Measurements from ENCODE around the gene IL10RB.

Gene IL10RB

DNA sequence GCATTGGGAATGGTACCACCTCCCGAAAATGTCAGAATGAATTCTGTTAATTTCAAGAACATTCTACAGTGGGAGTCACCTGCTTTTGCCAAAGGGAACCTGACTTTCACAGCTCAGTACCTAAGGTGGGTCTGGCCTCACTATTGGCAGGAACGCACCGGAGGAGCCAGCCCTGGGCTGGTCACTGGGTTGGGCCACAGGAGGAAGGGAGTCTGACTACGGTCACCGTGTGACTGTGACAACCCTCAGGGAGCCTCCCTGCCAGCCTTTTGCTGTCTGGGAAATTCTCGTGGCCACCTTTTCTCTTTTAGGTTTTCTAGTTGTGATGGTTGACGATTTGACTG is 2.2 kb downstream of the IL10RB start:
- no peak for DNase-seq

DNA sequence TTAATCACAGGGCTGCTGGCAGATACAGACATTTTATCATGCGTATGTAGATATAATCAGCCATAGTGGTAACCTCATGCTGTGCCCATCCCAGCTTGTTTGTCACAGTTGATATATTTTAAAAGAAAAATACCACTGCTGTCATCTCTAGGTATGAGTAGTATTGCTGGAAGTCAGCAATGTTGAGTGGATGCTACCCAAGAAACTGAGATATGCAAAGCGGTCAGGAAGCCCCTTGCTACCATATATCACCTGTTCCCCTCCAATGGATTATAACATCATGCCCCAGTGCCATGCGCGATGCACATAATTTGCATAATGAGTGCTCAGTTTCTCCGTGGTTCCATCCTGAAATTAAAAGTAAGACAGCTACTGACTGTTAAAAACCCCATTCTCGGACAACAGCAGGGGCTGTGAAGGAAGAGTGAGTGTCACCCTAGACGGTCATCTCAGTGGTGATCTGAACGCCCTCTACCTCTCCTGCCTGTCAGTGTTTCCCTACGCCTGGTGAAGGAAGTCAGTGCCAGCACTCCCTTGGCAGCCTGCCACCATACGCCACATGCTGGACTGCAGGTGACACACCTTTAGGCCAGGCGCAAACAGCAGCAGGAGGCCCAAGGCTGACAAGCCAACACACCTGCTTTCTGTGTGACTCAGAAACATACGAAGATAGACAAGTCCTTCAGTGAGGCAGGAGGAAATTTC is 2.7 kb downstream of the IL10RB start:
- no peak for DNase-seq

DNA sequence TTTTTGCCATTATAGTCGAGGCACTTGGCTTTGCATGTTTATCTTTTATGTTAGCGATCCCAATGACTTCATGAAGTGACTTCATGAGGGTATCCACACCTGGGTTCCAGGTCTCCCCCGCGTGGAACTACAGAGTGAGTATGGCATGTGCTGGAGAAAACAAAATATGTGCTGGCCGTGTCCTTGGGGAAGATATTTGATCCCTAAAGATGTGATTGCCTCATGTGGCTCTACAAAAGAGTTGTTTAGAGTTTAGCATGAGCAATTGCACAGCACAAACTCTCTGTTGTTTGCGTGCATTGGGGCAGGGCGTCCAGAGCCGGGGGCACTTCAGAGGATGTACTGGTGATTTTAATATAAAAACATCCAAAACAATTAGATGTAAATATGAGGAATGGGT is 4.8 kb downstream of the IL10RB start:
- no peak for DNase-seq

DNA sequence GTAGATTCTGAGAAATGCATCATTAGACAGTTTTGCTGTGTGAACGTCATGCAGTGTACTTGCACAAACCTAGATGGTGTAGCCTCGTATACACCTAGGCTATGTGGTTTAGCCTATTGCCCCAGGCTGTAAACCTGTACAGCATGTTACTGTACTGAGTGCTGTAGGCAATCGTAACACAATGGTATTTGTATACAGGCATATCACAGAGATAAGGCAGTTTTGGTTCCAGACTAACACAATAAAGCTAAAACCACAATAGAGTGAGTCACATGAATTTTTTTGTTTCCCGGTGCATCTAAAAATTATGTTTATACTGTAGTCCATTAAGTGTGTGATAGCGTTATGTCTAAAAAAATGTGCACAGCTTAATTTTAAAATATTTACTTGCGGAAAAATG is 6.9 kb downstream of the IL10RB start:
- DNase-seq, result no peak

DNA sequence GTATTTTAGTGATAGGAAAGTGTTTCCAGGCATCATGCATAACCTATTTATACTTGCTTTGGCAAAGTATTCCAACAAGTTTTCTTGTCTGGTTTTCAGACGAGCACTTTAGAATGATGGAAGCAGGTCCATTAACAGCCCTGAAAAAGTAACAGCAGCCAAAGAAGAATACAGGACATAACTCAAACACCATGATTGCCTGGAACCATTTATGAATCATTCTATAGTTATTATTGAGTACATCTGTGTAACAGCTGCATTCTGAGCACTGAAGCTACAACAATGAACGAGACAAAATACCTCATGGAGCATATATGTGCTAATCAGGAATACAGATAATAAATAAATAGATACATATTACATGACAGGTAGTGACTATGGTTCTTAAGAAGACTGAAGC is 12.6 kb downstream of the IL10RB start:
- DNase-seq, result no peak

DNA sequence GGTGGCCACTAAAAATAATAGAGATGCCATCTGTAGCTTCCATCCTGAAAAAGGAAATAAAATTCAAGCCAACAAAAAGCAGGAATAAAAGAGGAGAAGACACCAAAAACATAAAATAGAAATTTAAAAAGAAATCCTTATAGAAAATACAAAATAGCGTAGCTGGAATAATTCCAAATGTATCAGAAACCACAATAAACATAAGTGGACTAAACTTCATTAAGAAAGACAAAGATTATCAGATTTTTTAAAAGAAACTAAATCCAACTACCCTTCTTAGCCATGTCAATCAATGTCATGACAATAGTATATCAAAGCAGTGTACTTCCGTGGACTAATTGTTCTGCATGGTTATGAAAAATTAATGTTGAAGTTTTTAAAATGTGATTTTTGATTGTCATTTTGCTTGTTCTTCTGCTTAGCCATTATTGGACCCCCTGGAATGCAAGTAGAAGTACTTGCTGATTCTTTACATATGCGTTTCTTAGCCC is 13.2 kb downstream of the IL10RB start:
- DNase-seq, result no peak

DNA sequence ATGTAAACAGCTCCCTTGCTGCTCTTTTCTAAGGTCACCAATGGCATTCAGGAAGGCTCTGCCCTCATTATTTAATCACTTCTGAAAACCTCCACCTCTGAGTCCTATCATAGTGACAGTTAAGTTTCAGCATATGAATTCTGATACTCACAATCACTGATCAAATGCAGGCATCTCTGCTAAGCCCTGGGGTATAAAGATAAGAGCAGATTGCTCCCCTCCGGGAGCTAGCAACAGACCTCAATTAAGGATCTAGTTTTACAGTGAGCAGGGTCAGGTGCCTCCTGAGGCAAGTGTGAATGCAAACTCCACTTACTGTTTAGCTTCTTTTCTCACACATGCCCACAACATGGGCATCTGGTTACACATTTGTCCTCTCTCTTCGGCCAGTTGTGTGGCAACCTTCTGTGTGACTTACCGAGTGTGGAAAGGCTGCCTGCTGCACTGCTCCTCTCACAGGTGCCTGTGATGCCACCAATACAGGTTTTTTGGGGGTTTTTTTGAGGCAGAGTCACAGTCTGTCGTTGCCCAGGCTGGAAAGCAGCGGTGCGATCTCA is 15.0 kb downstream of the IL10RB start:
- DNase-seq, result no peak

DNA sequence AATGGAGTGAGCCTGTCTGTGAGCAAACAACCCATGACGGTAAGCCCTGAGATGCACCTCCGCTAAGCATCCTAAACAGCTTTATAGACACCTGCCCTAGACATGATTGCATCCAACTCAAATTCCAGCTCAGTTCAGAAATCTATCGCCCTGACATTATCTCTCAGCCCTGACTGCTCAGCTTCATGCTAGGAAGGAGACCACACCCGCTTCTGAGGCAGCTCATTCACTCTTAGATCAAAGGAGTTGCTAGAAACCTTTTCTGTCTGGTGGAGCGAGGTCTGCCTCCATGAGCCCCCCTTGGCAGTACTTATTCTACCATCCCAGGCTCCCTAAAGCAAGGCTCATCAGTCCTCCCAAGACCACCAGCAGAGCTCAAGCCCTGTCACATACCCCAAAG is 17.0 kb downstream of the IL10RB start:
- no peak for DNase-seq

DNA sequence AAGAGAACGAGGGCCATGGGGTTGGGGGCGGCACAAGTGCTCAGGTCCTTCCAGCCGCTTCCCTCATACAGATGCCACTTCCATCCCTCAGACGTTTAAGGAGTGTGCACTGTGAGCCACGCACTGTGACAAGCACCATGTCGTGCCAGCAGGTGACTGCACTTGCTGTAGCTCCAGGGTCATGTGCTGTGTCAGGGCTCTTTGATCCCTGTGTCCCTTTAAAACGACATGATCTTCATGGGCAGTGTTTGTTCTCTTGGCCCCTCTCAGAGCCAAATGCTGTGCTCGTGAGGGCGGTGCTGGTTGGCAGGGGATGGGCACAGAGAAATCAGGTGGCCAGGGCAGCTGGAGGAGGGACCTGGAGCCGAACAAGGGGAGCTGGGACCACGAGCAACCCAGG is 19.9 kb downstream of the IL10RB start:
- no peak for DNase-seq

DNA sequence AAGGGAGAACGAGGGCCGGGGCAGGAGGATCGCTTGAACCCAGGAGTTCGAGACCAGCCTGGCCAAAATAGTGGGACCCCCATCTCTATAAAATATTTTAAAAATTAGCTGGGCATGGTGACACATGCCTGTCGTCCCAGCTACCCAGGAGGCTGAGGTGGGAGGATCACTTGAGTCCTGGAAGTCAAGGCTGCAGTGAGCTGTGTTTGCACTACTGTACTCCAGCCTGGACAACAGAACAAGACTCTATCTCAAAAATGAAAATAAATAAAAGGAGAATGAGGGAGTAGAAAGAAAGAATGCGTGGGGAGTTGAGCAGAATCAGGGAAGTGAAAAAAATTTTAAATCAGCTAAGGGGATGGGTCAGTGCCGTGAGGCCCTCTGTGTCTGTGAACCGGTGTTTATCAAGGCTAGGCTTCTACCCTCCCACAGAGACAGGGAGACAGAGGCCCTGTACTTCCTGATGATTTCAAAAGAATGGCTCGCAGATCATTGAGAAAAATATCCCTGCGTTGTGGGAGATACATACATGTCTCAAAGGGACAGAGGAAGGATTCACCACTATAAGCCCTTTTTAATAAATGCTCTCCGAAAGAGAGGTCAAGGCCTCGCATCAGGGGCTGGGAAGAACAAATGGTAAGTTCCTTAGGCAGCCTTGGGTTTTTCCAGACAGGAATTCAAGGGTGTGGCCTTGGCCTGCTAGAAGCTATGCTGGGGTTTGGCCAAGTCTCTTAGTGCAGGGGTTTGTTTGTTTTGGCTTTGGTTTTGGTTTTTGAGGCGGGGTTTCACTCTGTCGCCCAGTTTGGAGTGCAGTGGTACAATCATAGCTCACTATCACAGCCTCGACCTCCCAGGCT is 20.7 kb downstream of the IL10RB start:
- no peak for DNase-seq

DNA sequence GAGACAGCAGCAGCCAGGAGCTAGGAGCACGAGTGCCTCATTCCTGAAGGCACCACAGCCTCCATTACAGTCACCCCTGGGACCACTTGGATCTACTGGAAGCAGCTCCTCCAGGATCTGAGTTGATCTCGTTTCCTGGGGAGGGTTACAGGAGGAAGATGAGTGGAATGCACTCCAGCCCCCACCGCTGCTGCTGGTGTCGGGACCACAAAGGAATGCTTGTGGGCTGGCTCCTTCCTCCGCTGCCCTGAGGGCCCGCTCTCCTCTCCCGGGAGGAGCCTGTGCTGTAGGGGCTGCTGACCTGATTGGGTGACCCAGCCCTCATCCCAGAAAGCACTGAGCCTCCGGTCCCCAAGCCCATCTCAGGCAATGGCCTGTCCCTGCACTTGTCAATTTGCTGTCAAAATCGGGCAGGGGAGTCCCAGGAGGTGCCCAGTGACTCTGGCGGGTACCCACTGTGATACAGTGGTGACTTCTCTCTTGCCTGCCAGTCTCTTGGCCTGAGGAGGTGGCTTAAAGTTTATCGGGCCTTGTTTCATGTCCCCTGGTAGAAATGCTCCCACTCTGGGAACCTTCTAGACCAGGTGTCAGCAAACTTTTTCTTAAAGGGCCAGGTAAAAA is 23.1 kb downstream of the IL10RB start:
- no peak for DNase-seq

DNA sequence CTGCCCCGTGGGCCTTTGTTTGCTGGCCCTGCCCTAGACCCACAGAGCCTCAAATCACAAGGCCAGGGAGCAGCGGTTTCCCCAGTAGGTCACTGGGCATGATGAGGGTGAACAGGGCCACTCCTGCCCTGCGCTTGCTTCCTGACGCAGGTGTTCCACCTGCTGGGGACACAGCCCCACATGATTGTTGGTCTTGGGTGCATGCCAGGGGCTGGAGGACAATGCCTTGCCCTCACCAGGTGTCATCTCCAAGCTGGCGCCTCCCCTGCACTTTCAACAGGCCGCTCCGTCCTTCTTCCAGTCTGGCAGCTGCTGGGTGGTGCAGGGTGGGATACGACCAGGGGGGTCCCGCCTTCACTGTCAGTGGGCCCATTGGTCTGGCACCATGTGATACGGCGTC is 24.3 kb downstream of the IL10RB start:
- DNase-seq, result no peak

DNA sequence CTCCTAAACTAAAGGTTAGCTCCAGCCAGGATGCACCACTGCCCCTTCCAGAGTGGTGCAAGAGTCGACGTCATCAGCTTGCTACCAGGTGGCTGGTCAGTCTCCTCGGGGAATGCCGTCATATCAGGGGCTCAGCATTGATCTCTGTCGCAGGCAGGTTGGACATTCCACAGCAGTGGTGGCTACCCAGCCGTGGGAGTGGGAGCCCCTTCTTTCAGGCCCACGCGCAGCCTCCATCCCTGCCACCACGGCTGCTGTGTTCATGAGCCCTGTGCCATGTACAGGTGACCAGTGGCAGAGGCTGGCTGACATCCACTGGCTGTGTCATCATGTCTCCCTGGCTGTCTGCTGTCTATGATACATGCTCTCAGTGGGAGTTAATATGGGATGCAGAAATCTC is 25.5 kb downstream of the IL10RB start:
- DNase-seq, result no peak

DNA sequence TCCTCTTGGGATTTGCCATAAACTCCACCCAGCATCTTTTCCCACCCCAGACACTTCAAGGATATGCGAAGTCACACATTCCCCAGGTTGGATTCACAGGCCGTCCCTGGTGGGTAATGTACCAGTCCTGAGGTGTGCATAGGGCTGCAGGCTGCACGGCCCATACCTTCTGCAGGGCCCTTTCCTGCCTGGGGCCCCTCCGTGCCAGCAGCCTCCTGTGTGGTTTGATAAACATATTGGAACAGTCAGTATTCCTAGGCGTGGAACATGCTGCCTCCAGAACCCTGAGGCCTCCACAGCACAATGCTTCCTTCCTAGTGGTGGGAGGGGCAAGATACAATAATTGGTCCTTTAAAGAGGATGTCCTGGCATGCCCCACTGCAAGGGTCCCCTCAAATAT is 26.6 kb downstream of the IL10RB start:
- no peak for DNase-seq

DNA sequence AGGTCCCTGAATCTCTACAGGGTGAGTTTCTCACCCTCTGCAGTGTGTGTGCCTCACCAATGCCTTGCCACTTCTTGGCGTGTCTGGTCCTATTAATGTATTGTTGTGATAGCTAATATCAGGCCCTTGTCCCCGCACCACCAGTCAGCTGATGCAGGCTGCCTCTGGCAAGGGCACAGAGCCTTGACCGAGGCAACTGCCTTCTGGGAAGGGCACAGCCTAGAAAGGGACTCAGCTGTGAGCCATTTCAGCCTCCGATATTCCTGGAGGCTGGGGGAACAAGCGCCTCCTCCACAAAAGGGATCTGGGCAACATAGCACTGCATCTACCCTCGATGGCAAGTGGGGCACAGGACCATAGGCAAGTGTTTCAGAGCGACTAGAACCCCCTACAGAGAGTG is 27.0 kb downstream of the IL10RB start:
- no peak for DNase-seq

DNA sequence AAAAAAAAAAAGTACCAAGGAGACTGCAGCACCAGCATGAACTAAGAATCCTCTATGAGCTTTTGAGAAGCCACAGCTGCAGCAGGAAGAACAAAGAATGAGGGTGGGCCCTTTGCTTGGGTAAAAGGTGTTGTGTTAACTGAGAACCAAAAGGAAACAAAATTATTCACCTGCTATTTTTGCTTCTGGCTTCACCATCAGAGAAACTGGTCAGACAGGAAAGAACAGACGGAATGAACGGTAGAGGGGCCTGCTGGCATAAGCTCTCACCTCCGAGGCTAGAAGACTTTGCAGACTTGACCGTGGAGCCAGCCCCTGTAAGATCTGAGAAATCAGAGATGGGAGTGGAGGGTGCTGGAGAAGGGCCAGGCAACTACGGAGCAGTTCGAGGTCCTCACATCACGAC is 27.6 kb downstream of the IL10RB start:
- no peak for DNase-seq

DNA sequence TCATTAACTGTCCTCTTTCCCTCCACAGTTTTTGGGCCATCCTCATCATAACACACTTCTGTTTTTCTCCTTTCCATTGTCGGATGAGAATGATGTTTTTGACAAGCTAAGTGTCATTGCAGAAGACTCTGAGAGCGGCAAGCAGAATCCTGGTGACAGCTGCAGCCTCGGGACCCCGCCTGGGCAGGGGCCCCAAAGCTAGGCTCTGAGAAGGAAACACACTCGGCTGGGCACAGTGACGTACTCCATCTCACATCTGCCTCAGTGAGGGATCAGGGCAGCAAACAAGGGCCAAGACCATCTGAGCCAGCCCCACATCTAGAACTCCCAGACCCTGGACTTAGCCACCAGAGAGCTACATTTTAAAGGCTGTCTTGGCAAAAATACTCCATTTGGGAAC is 30.0 kb downstream of the IL10RB start:
- no peak for DNase-seq

DNA sequence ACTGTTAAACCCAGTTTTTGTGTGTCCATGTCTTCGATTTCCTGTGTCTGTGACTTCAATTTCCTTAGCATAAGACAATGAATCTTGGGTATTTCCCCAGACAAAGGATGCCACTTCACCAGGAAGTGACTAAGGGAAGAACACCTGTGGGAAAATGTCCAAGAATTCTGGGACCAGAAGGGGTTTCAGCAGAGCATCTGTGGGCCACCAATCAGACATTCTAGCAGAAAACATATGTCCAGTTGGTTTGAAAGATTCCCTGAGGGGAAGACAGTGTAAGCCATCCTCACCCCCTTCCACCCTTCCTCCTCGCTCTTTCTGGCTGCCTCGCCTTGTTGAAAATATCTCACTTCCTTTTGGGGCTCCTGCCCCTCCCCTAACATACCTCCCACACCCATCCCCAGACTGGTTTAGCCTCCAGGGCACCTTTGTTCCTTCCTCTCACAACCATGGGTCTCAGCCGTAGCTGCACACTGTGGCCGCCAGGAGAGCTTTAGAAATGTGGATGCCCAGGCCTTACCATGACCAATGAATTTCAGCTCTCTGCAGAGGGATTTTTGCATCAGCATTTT is 33.1 kb downstream of the IL10RB start:
- peak; percentile 38 for DNase-seq

DNA sequence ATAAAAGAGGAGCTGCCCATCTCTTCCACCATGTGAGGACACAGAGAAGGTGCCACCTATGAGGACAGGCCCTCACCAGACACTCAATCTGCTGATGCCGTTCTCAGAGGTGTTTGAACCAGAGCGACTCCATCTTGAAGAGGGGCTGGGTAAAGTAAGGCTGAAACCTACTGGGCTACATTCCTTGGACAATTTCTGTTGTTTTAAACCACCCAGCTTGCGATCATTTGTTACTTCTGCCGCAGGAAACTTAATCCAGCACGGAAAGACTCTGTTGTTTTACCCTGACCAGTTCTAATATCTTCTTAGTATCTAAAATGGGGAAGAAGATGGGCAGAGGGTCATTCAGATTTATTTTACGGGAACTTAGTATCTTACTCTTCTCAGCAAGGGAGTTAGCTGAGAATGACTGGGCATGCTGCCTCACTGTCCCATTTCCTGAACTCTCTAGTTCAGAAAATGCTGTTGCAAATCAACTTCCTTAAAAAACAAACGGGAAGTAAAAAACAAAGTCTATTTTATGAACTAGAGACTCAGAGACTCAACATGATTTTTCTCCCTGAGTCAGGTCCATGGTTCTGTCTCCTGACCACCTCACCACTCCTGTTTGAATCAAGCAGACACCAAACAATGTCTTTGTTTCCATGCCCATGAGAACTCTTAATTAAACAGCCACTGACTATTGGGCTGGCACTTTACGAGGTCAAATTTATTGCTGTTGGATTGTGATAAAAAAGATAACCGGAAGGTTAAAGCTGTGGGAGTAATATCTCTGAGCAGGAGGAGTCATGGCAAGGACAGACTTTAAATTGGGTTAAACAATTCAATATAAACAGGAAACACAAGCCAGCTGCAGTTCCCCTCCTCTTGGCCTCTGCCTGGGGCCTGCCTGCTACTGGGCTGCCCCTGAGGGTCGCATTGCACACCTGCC is 34.8 kb downstream of the IL10RB start:
- peak; percentile 73 for DNase-seq

DNA sequence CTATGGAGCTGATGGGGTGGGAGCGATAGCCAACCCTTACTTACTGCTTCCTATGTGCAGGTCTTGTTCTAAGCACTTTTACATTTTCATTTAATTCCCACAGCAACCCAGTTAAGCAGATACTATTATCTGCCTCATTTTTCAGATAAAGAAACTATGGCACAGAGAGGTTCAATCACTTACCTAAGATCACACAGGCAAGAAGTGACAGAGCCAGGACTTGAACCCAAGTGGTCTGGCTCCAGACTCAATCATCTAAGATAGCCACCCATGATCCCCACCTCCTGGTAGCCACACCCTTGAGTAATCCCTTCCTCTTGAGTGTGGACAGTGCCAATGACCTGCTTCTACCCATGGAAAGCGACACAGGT is 35.5 kb downstream of the IL10RB start:
- no peak for DNase-seq

DNA sequence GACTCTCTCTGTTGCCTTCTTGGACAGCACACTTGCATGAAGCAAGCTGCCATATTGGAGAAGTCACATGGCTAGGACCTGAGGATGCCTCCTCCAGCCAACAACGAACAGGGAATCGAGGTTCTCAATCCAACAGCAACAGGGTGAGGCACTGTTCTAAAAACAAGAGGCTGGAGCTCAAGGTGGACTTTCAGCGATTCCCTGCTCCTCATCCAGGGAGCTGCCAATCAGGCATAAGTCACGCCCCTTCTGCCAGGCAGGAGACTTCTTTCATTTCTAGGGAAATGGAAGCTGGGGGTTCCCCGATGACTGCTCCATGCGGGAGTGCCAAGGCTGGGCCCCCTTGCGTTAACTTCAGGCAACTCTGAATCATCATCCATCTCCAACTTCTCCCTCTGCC is 35.9 kb downstream of the IL10RB start:
- no peak for DNase-seq

DNA sequence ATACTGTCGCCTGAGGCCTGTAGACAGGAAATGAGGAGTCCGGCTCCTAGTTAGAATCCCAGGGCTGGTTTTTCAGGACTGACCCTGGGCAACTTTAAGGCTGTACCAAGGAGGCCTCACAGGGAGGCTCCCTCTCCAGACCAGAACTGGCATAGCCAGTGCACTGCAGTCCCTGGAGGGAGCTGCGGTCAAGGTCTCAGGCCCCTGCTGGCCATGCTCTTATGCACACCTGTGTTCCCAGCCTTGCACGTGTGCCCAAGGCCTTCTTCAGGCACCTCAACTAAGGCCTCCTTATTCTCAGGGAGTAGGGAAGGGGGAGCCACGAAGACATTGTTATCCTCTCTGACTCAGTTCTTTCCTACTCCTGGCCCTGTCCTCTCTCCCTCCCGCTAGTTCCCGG is 36.6 kb downstream of the IL10RB start:
- no peak for DNase-seq

DNA sequence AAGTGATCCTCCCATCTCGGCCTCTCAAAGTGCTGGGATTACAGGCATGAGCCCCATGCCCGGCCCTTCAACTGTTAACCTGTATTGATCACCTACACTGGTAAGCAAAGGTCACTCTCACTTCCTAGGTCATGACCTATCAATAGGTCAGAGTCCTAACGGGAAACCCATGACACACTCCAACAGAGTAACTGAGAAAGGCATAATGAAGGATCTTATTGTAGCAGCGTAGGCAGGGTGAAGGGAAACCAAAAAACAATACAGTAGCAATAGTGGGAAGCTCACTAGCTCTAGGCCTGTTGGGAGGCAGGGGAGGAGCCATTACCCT is 39.1 kb downstream of the IL10RB start:
- no peak for DNase-seq

All from KG1 (cell line).